ENCODE data around the gene INIP.

INIP gene

DNA sequence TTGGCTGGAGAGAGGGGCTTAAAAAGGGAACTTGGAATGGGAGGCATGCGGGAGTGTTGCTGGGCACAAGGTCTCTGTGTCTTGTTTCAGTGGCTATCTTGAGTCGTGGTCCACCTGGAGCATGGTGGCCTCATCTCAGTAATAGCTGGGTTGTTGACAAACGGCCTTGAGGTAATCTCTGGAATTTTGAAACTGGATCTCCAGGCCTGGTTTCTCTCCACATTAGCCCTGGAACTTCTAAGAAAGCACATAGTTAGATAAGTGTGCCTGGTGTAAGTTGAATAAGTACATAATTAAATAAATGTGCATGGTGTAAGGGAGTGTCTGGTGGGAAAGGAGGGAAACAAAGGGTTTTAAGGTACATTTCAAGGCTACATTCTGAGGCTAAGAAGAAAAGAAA lies 62.2 kb downstream of the INIP start (continued):
- no peak for TF ChIP-seq ZNF19 (tag by site-specific recombination; IDR thresholded peaks at IDR 0.05; ENCODE audit: low read depth)
- no peak for TF ChIP-seq ZNF510 (tag by site-specific recombination; IDR thresholded peaks at IDR 0.05; ENCODE audit: insufficient replicate concordance)
- TF ChIP-seq OVOL3 (tag by site-specific recombination; IDR thresholded peaks at IDR 0.05), result no peak

DNA sequence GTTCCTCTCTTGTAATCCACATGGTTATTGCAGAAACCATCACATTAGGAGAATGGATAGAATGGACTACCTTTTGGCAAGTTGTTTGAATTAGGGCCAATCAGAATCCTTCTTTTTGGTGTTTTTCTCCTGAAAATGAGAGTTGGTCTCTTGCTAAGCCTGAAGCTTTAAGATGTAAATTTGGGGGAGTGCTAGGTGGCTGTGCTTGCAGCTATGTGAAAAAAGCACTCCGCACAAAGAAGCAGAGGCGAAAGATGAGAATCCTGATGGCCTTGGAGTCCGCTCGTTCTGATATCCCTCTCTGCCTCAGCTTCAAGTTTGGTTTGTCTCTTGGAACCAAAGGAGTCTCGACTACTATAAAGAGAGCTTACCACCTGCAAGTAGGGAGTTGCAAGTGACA lies 63.6 kb downstream of the INIP start:
- TF ChIP-seq, protein P1, sequence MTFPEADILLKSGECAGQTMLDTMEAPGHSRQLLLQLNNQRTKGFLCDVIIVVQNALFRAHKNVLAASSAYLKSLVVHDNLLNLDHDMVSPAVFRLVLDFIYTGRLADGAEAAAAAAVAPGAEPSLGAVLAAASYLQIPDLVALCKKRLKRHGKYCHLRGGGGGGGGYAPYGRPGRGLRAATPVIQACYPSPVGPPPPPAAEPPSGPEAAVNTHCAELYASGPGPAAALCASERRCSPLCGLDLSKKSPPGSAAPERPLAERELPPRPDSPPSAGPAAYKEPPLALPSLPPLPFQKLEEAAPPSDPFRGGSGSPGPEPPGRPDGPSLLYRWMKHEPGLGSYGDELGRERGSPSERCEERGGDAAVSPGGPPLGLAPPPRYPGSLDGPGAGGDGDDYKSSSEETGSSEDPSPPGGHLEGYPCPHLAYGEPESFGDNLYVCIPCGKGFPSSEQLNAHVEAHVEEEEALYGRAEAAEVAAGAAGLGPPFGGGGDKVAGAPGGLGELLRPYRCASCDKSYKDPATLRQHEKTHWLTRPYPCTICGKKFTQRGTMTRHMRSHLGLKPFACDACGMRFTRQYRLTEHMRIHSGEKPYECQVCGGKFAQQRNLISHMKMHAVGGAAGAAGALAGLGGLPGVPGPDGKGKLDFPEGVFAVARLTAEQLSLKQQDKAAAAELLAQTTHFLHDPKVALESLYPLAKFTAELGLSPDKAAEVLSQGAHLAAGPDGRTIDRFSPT (tag by site-specific recombination; IDR thresholded peaks at IDR 0.05), result no peak
- TF ChIP-seq ZNF169 (tag by site-specific recombination; IDR thresholded peaks at IDR 0.05) (no peak), ZNF155 (tag by site-specific recombination; IDR thresholded peaks at IDR 0.05) (no peak), ZFP37 (tag by site-specific recombination; IDR thresholded peaks at IDR 0.05) (no peak), ZNF747 (tag by site-specific recombination; IDR thresholded peaks at IDR 0.05) (no peak), ZNF394 (tag by site-specific recombination; IDR thresholded peaks at IDR 0.05; ENCODE audit: borderline replicate concordance) (no peak), KLF7 (tag by site-specific recombination; IDR thresholded peaks at IDR 0.05; ENCODE audit: borderline replicate concordance) (no peak), ZNF629 (tag by site-specific recombination; IDR thresholded peaks at IDR 0.05) (no peak), YY1 (tag by site-specific recombination; IDR thresholded peaks at IDR 0.05) (no peak), ZNF184 (tag by site-specific recombination; IDR thresholded peaks at IDR 0.05) (no peak), ZNF157 (tag by site-specific recombination; IDR thresholded peaks at IDR 0.05) (no peak), ZNF600 (tag by site-specific recombination; IDR thresholded peaks at IDR 0.05) (no peak), SP3 (tag by site-specific recombination; IDR thresholded peaks at IDR 0.05) (no peak)
- TF ChIP-seq, protein P2, sequence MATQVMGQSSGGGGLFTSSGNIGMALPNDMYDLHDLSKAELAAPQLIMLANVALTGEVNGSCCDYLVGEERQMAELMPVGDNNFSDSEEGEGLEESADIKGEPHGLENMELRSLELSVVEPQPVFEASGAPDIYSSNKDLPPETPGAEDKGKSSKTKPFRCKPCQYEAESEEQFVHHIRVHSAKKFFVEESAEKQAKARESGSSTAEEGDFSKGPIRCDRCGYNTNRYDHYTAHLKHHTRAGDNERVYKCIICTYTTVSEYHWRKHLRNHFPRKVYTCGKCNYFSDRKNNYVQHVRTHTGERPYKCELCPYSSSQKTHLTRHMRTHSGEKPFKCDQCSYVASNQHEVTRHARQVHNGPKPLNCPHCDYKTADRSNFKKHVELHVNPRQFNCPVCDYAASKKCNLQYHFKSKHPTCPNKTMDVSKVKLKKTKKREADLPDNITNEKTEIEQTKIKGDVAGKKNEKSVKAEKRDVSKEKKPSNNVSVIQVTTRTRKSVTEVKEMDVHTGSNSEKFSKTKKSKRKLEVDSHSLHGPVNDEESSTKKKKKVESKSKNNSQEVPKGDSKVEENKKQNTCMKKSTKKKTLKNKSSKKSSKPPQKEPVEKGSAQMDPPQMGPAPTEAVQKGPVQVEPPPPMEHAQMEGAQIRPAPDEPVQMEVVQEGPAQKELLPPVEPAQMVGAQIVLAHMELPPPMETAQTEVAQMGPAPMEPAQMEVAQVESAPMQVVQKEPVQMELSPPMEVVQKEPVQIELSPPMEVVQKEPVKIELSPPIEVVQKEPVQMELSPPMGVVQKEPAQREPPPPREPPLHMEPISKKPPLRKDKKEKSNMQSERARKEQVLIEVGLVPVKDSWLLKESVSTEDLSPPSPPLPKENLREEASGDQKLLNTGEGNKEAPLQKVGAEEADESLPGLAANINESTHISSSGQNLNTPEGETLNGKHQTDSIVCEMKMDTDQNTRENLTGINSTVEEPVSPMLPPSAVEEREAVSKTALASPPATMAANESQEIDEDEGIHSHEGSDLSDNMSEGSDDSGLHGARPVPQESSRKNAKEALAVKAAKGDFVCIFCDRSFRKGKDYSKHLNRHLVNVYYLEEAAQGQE (tag by site-specific recombination; IDR thresholded peaks at IDR 0.05), result no peak
- TF ChIP-seq, protein P3, sequence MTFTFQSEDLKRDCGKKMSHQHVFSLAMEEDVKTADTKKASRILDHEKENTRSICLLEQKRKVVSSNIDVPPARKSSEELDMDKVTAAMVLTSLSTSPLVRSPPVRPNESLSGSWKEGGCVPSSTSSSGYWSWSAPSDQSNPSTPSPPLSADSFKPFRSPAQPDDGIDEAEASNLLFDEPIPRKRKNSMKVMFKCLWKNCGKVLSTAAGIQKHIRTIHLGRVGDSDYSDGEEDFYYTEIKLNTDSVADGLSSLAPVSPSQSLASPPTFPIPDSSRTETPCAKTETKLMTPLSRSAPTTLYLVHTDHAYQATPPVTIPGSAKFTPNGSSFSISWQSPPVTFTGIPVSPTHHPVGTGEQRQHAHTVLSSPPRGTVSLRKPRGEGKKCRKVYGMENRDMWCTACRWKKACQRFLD (tag by site-specific recombination; IDR thresholded peaks at IDR 0.05), result no peak
- H3K4me3 ChIP-seq (ENCODE audit: low read depth, low read length), result no peak overlapping the region
- ChIA-PET CTCF (interaction anchor here (0.5 to 0.6 kb wide), 2 partner anchors 57 to 116 kb away, joined by 3 to 4 read pairs; no protein-coding TSS in a partner anchor), POLR2A (no interaction called here)
- no peaks in the 10 kb centered on the region for H3K4me1 ChIP-seq (ENCODE audit: control insufficient read depth, insufficient read depth, low read length)
- peaks cover 0 to 2% of the 10 kb centered on the region in 2 experiments; a peak in 1 of 3 replicates for H3K36me3 ChIP-seq (ENCODE audit: control insufficient read depth in 2 of 2, insufficient read depth in 1 of 2, low read length in 2 of 2)
- no peak overlapping the region for H3K27ac ChIP-seq (ENCODE audit: extremely low read depth, low read depth, low read length)
- H3K9me3 ChIP-seq (ENCODE audit: control insufficient read depth, insufficient read depth, low read depth, low read length), result no peaks in the 10 kb centered on the region

DNA sequence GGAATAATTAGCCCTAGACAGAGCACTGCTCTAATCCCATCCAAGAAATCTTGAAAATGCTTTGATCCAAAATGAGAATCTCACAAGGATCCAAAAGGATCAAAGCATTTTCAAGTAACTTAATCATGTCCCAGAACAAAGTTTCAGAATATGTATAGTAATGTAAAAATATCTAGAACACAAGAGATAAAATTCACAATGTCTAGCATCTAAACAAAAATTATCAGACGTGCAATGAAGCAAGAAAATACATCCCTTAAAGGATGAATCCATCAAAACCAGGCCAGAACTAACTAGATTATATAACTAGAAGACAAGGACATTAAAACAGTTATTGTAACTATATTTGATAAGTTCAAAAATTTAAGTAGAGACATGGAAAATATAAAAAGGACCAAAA lies 69.3 kb downstream of the INIP start:
- Histone ChIP-seq H3K4me3 (ENCODE audit: low read depth, low read length) (no peak overlapping the region), H3K27ac (ENCODE audit: extremely low read depth, low read depth, low read length) (no peak overlapping the region), H3K36me3 (ENCODE audit: control insufficient read depth in 2 of 2, insufficient read depth in 1 of 2, low read length in 2 of 2) (peaks cover 0 to 5% of the 10 kb centered on the region in 2 experiments; a peak in 1 of 3 replicates), H3K9me3 (ENCODE audit: control insufficient read depth, insufficient read depth, low read depth, low read length) (no peaks in the 10 kb centered on the region), H3K4me1 (ENCODE audit: control insufficient read depth, insufficient read depth, low read length) (no peaks in the 10 kb centered on the region)
- POLR2A ChIA-PET, result no interaction called here
- TF ChIP-seq ZNF174 (tag by site-specific recombination; IDR thresholded peaks at IDR 0.05), result no peak
- TF ChIP-seq, protein P4, sequence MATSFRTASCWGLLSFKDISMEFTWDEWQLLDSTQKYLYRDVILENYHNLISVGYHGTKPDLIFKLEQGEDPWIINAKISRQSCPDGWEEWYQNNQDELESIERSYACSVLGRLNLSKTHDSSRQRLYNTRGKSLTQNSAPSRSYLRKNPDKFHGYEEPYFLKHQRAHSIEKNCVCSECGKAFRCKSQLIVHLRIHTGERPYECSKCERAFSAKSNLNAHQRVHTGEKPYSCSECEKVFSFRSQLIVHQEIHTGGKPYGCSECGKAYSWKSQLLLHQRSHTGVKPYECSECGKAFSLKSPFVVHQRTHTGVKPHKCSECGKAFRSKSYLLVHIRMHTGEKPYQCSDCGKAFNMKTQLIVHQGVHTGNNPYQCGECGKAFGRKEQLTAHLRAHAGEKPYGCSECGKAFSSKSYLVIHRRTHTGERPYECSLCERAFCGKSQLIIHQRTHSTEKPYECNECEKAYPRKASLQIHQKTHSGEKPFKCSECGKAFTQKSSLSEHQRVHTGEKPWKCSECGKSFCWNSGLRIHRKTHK (tag by site-specific recombination; IDR thresholded peaks at IDR 0.05), result peak; percentile 92
- CTCF ChIA-PET, result interaction anchor here (0.6 kb wide), 1 partner anchor 728 kb away, joined by 3 read pairs; the partner anchor contains the start of gene HDHD3
